GM18507 (cell line): ENCODE measurements around the gene ZC3H12D.

Source experiments
- DNase-seq: peaks from one replicate; pipeline ENCODE4 v3.0.0; 2011; ENCODE audit warnings: low read depth; ENCODE audit not compliant: insufficient read length; ENCODE audit errors: extremely low spot score
- FAIRE-seq: peaks from 2 replicates; lab custom pipeline; 2011; peaks lifted over from hg19 to GRCh38; lab: Jason Lieb, UNC

The ZC3H12D gene

GRCh38 chr6:149425754-149426153, 59.1 kb downstream of the ZC3H12D start:
- DNase-seq (no peak), FAIRE-seq (no peak)

GRCh38 chr6:149425224-149425623, 59.6 kb downstream of the ZC3H12D start:
- DNase-seq (no peak), FAIRE-seq (no peak)

GRCh38 chr6:149423964-149424440, 60.8 kb downstream of the ZC3H12D start:
- DNase-seq (no peak), FAIRE-seq (no peak)

- FAIRE-seq: no peak
Measured at GRCh38 chr6:149422581-149422980, 62.2 kb downstream of the ZC3H12D start.

GRCh38 chr6:149421132-149421531, 63.7 kb downstream of the ZC3H12D start:
- DNase-seq (no peak), FAIRE-seq (no peak)

More at GRCh38 chr6:149422581-149422980, 62.2 kb downstream of the ZC3H12D start:
- no peak for DNase-seq

GRCh38 chr6:149419696-149420404, 65.0 kb downstream of the ZC3H12D start:
- no peak for DNase-seq

GRCh38 chr6:149414821-149415220, 70.0 kb downstream of the ZC3H12D start:
- DNase-seq (no peak), FAIRE-seq (no peak)

More at GRCh38 chr6:149419696-149420404, 65.0 kb downstream of the ZC3H12D start:
- no peak for FAIRE-seq

- DNase-seq (no peak), FAIRE-seq (no peak)
Measured at GRCh38 chr6:149414009-149414408, 70.8 kb downstream of the ZC3H12D start.

GRCh38 chr6:149410557-149410956, 74.3 kb downstream of the ZC3H12D start:
- no peak for DNase-seq
- FAIRE-seq: no peak

- no peak for DNase-seq
- FAIRE-seq: peak; percentile 21
Measured at GRCh38 chr6:149409617-149410016, 75.2 kb downstream of the ZC3H12D start.

GRCh38 chr6:149405823-149406765, 78.7 kb downstream of the ZC3H12D start:
- DNase-seq (no peak), FAIRE-seq (no peak)

- no peak for DNase-seq
- FAIRE-seq: no peak
Measured at GRCh38 chr6:149403534-149403933, 81.3 kb downstream of the ZC3H12D start.

- DNase-seq (no peak), FAIRE-seq (no peak)
Measured at GRCh38 chr6:149400050-149400449, 84.8 kb downstream of the ZC3H12D start, which contains the start of gene SUMO4. TSS of gene SUMO4 (plus strand) at chr6:149400262. CDS start at chr6:149400392, 130 bp downstream.

- no peak for FAIRE-seq
Measured at GRCh38 chr6:149397384-149397783, 87.4 kb downstream of the ZC3H12D start.

More at GRCh38 chr6:149397384-149397783, 87.4 kb downstream of the ZC3H12D start:
- DNase-seq: no peak
